ENCODE results near the gene LAG3. TPM values are rescaled to one million over a fixed set of nuclear protein-coding genes. Genes with fewer than 3 reads are reported as not detected.

LAG3 gene
- total RNA-seq, 1 experiment from 2014 or later = 2.6 TPM

- TF ChIP-seq FOXP4 (CRISPR knock-in tag; IDR thresholded peaks at IDR 0.05) (no peak), ZNF317 (CRISPR knock-in tag; IDR thresholded peaks at IDR 0.05; ENCODE audit: borderline replicate concordance, low read depth) (no peak), CREB1 (CRISPR knock-in tag; IDR thresholded peaks at IDR 0.05) (no peak), ZNF671 (CRISPR knock-in tag; IDR thresholded peaks at IDR 0.05) (no peak), ZNF232 (CRISPR knock-in tag; IDR thresholded peaks at IDR 0.05) (no peak), E2F4 (CRISPR knock-in tag; IDR thresholded peaks at IDR 0.05; ENCODE audit: borderline replicate concordance, low read depth) (no peak), NR1H2 (CRISPR knock-in tag; IDR thresholded peaks at IDR 0.05) (no peak)
- TF ChIP-seq, protein P1, sequence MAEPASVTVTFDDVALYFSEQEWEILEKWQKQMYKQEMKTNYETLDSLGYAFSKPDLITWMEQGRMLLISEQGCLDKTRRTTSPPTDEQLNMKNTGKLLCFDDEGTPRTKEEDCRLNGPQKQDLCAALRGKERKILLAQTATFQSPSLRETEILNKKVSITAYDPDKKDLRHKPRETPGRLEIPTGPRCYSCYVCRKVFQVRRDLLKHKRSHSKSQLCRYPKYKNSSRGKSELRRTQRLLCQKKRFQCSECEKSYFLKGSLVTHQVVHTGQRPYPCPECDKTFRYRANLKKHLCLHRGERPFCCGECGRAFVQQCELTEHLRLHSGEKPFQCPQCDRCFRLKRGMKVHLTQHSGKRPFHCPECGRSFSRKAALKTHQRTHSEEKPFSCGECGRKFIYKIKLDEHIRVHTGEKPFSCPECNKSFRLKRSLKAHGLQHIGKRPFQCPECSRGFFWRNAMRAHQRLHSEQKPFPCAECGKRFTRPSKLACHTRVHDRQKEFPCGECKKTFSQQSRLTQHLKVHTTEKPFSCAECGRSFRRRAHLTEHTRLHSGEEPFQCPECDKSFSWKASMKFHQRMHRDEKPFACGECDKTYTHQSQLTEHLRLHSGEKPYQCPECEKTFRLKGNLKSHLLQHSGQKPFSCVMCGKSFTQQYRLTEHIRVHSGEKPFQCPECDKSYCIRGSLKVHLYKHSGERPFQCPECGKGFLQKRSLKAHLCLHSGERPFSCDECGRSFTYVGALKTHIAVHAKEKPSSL (CRISPR knock-in tag; conservative IDR thresholded peaks at IDR 0.05) = no peak
- TF ChIP-seq, protein P2, sequence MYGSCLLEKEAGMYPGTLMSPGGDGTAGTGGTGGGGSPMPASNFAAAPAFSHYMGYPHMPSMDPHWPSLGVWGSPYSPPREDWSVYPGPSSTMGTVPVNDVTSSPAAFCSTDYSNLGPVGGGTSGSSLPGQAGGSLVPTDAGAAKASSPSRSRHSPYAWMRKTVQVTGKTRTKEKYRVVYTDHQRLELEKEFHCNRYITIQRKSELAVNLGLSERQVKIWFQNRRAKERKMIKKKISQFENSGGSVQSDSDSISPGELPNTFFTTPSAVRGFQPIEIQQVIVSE (CRISPR knock-in tag; IDR thresholded peaks at IDR 0.05; ENCODE audit: borderline replicate concordance) = no peak
Measured at GRCh38 chr12:6788972-6789924, 16.9 kb downstream of the LAG3 start, which contains the start of gene CD4 (continued).

GRCh38 chr12:6790496-6791150 is 18.3 kb downstream of the LAG3 start:
- peaks cover 24% of the 10 kb centered on the region for H3K4me1 Mint-ChIP-seq
- no peaks in the 10 kb centered on the region for H3K9me3 Mint-ChIP-seq
- DNase-seq (ENCODE audit: low spot score) (no peak), ATAC-seq (no peak)
- H3K27me3 Mint-ChIP-seq (ENCODE audit: low read depth) = peaks cover 17% of the 10 kb centered on the region
- ChIA-PET POLR2A (no interaction called here), CTCF (interaction anchor here (0.6 to 1.0 kb wide), 2 partner anchors 37 to 222 kb away, joined by 3 to 4 read pairs; no protein-coding TSS in a partner anchor)
- no peak overlapping the region for H3K27ac Mint-ChIP-seq
- no peaks in the 10 kb centered on the region for H3K36me3 Mint-ChIP-seq
- no peak overlapping the region for H3K4me3 Mint-ChIP-seq
- TF ChIP-seq AR (CRISPR knock-in tag; IDR thresholded peaks at IDR 0.05) (no peak), TEAD4 (CRISPR knock-in tag; IDR thresholded peaks at IDR 0.05) (no peak), ZNF317 (CRISPR knock-in tag; IDR thresholded peaks at IDR 0.05; ENCODE audit: borderline replicate concordance, low read depth) (no peak), ETV6 (CRISPR knock-in tag; IDR thresholded peaks at IDR 0.05) (no peak), ZNF512 (CRISPR knock-in tag; IDR thresholded peaks at IDR 0.05; ENCODE audit: borderline replicate concordance) (no peak), ZBTB43 (CRISPR knock-in tag; IDR thresholded peaks at IDR 0.05) (no peak), GTF2I (CRISPR knock-in tag; conservative IDR thresholded peaks at IDR 0.05) (no peak), RELA (CRISPR knock-in tag; IDR thresholded peaks at IDR 0.05; ENCODE audit: borderline replicate concordance) (no peak), ESRRA (CRISPR knock-in tag; IDR thresholded peaks at IDR 0.05; ENCODE audit: borderline replicate concordance) (no peak), HMGA2 (CRISPR knock-in tag; IDR thresholded peaks at IDR 0.05) (no peak), ZNF219 (CRISPR knock-in tag; IDR thresholded peaks at IDR 0.05; ENCODE audit: borderline replicate concordance) (no peak), FOXP1 (CRISPR knock-in tag; IDR thresholded peaks at IDR 0.05; ENCODE audit: borderline replicate concordance) (no peak)
- TF ChIP-seq, protein P3, sequence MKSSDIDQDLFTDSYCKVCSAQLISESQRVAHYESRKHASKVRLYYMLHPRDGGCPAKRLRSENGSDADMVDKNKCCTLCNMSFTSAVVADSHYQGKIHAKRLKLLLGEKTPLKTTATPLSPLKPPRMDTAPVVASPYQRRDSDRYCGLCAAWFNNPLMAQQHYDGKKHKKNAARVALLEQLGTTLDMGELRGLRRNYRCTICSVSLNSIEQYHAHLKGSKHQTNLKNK (CRISPR knock-in tag; IDR thresholded peaks at IDR 0.05) = no peak
